Measurements from ENCODE around the gene CNPPD1. TPM values are rescaled to one million over a fixed set of nuclear protein-coding genes. Genes with fewer than 3 reads are reported as not detected.
A peak's percentile ranks its signal among the peaks of the same experiment; 100 is the strongest.

CNPPD1 gene
- total RNA-seq, 1 donor from 2014 or later: 43.1 TPM

- peak; percentile 63 for TF ChIP-seq CTCF (IDR thresholded peaks at IDR 0.05)
- H3K27me3 Mint-ChIP-seq (ENCODE audit: low read depth): no peaks in the 10 kb centered on the region
- DNase-seq (ENCODE audit: low spot score): no peak
- peak overlapping the region; percentile 79 for H3K27ac Mint-ChIP-seq (ENCODE audit: unreplicated experiment)
- peaks cover 41% of the 10 kb centered on the region for H3K4me1 Mint-ChIP-seq (ENCODE audit: low read depth)
- H3K36me3 Mint-ChIP-seq (ENCODE audit: low read depth): peaks cover 15% of the 10 kb centered on the region
- H3K9me3 Mint-ChIP-seq (ENCODE audit: low read depth): no peaks in the 10 kb centered on the region
- peak overlapping the region; percentile 96 for H3K4me3 Mint-ChIP-seq (ENCODE audit: unreplicated experiment)
Observed at GRCh38 chr2:219175928-219176817, 552 bp downstream of the CNPPD1 start.

GRCh38 chr2:219175486-219175885 is 1.2 kb downstream of the CNPPD1 start:
- TF ChIP-seq CTCF (IDR thresholded peaks at IDR 0.05): no peak
- peak overlapping the region; percentile 79 for H3K27ac Mint-ChIP-seq (ENCODE audit: unreplicated experiment)
- H3K4me3 Mint-ChIP-seq (ENCODE audit: unreplicated experiment): peak overlapping the region; percentile 96
- H3K4me1 Mint-ChIP-seq (ENCODE audit: low read depth): peaks cover 43% of the 10 kb centered on the region
- no peaks in the 10 kb centered on the region for H3K27me3 Mint-ChIP-seq (ENCODE audit: low read depth)
- peaks cover 8% of the 10 kb centered on the region for H3K36me3 Mint-ChIP-seq (ENCODE audit: low read depth)
- no peak for DNase-seq (ENCODE audit: low spot score)
- H3K9me3 Mint-ChIP-seq (ENCODE audit: low read depth): no peaks in the 10 kb centered on the region

- TF ChIP-seq CTCF (IDR thresholded peaks at IDR 0.05): no peak
Observed at GRCh38 chr2:219174801-219175200, 1.9 kb downstream of the CNPPD1 start.

GRCh38 chr2:219174146-219174545 is 2.6 kb downstream of the CNPPD1 start:
- Mint-ChIP-seq H3K27ac (ENCODE audit: unreplicated experiment) (no peak overlapping the region), H3K36me3 (ENCODE audit: low read depth) (peaks cover 8% of the 10 kb centered on the region), H3K9me3 (ENCODE audit: low read depth) (no peaks in the 10 kb centered on the region), H3K27me3 (ENCODE audit: low read depth) (no peaks in the 10 kb centered on the region), H3K4me3 (ENCODE audit: unreplicated experiment) (peak overlapping the region; percentile 7), H3K4me1 (ENCODE audit: low read depth) (peaks cover 38% of the 10 kb centered on the region)
- no peak for DNase-seq (ENCODE audit: low spot score)
- no peak for TF ChIP-seq CTCF (IDR thresholded peaks at IDR 0.05)

More at GRCh38 chr2:219174801-219175200, 1.9 kb downstream of the CNPPD1 start:
- Mint-ChIP-seq H3K4me1 (ENCODE audit: low read depth) (peaks cover 42% of the 10 kb centered on the region), H3K27ac (ENCODE audit: unreplicated experiment) (no peak overlapping the region), H3K27me3 (ENCODE audit: low read depth) (no peaks in the 10 kb centered on the region), H3K4me3 (ENCODE audit: unreplicated experiment) (peak overlapping the region; percentile 7), H3K36me3 (ENCODE audit: low read depth) (peaks cover 8% of the 10 kb centered on the region), H3K9me3 (ENCODE audit: low read depth) (no peaks in the 10 kb centered on the region)
- DNase-seq (ENCODE audit: low spot score): no peak

GRCh38 chr2:219173176-219173575 is 3.5 kb downstream of the CNPPD1 start:
- no peak for TF ChIP-seq CTCF (IDR thresholded peaks at IDR 0.05)
- peaks cover 33% of the 10 kb centered on the region for H3K4me1 Mint-ChIP-seq (ENCODE audit: low read depth)
- DNase-seq (ENCODE audit: low spot score): no peak
- no peak overlapping the region for H3K4me3 Mint-ChIP-seq (ENCODE audit: unreplicated experiment)
- H3K27ac Mint-ChIP-seq (ENCODE audit: unreplicated experiment): no peak overlapping the region
- peaks cover 8% of the 10 kb centered on the region for H3K36me3 Mint-ChIP-seq (ENCODE audit: low read depth)
- no peaks in the 10 kb centered on the region for H3K27me3 Mint-ChIP-seq (ENCODE audit: low read depth)
- no peaks in the 10 kb centered on the region for H3K9me3 Mint-ChIP-seq (ENCODE audit: low read depth)
